Activated naive CD8-positive, alpha-beta T cell treated with anti-CD3 and anti-CD28 coated beads for 36 hours (primary cell): ENCODE data around the gene SCAPER. TPM values are rescaled to one million over a fixed set of nuclear protein-coding genes. Genes with fewer than 3 reads are reported as not detected.

Experiments used
- DNase-seq: peaks from one replicate; pipeline ENCODE4 v3.0.0; 2021
- H3K27ac Mint-ChIP-seq: one replicate; pipeline ENCODE4 v1.8.0; 2022; ENCODE audit warnings: mild to moderate bottlenecking, moderate library complexity, mixed read lengths
- H3K27me3 Mint-ChIP-seq: one replicate; pipeline ENCODE4 v1.8.0; 2022; ENCODE audit warnings: mild to moderate bottlenecking, mixed read lengths
- H3K36me3 Mint-ChIP-seq: one replicate; pipeline ENCODE4 v1.8.0; 2021; ENCODE audit warnings: mild to moderate bottlenecking, mixed read lengths
- H3K4me1 Mint-ChIP-seq: one replicate; pipeline ENCODE4 v1.8.0; 2021; ENCODE audit warnings: mixed read lengths
- H3K4me3 Mint-ChIP-seq: one replicate; pipeline ENCODE4 v1.8.0; 2022; ENCODE audit warnings: mild to moderate bottlenecking, moderate library complexity, mixed read lengths
- H3K9me3 Mint-ChIP-seq: one replicate; pipeline ENCODE4 v1.8.0; 2022; ENCODE audit warnings: mixed read lengths
- total RNA-seq, 2 experiments: library from RNA; stranded (reverse); gene quantifications; one replicate each; pipeline ENCODE4 v1.2.3, GENCODE V29; 2021

Gene SCAPER
- total RNA-seq, 2 experiments from 2014 or later, result 20.8 to 21.3 TPM

DNA sequence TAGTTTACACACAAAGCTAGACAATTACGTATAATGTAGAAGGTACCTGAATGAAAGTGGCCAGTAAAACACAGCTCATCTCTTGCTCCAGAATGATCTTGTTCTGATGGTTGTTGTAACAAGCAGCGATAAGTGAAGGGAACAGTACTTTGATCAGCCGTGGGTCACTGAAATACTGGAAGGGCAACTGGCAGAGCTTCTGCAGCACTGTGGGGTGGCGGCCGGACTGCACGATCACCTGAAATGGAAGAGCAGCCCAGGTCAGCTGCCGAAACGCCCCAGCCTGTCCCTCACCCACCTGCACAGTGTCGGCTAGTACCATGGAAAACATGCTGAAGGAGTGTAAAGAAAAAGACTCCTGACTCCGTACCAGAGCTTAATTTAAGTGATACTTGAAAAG, 551.2 kb downstream of the SCAPER start:
- Mint-ChIP-seq H3K27me3 (peaks cover under 1% of the 10 kb centered on the region), H3K9me3 (no peaks in the 10 kb centered on the region), H3K36me3 (peaks cover 9% of the 10 kb centered on the region), H3K4me3 (no peak overlapping the region), H3K4me1 (peaks cover 3% of the 10 kb centered on the region), H3K27ac (no peak overlapping the region)
- DNase-seq, result no peak

GRCh38 chr15:76353023-76353577, 552.0 kb downstream of the SCAPER start:
- DNase-seq, result no peak

DNA sequence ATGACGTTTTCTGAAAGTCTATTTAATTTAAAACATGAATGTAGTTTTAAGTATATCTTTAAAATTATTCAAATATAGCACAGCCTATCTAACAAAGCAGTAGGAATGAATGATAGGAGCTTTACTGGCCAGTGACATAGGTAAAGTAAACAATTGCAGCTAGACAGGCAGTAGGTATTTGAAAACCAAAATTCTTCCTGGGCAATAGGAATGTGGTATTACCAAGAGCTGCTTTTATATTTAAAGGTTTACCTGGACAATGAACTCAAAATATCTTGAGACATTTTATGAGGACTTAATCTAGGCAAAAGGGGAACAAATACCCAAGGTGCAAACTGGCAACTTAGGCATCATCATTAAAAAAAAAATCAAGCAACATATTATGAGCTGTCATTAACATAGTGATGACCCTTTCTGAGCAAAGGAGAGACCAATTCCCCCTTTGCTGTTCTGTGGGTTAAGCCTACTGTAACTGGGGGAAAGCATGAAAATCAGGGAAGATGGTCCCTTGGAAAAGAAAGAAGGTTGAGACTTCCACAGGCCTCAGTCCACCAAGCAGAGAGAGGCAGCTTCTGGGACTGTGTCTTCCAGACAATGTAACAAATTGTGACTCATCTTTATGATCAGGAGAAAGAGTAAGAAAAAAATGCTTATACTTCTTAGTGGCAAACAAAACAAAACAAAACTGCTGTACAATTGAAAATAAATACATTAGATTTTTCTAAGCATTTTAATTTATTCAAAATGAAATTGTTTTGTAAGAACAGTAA, 555.7 kb downstream of the SCAPER start:
- Mint-ChIP-seq H3K27me3 (peaks cover 39% of the 10 kb centered on the region), H3K27ac (no peak overlapping the region), H3K9me3 (no peaks in the 10 kb centered on the region), H3K4me1 (peaks cover 14% of the 10 kb centered on the region), H3K4me3 (no peak overlapping the region), H3K36me3 (peaks cover 16% of the 10 kb centered on the region)
- no peak for DNase-seq

More at GRCh38 chr15:76353023-76353577, 552.0 kb downstream of the SCAPER start:
- Mint-ChIP-seq H3K9me3 (no peaks in the 10 kb centered on the region), H3K27me3 (peaks cover 9% of the 10 kb centered on the region), H3K4me1 (peaks cover 3% of the 10 kb centered on the region), H3K4me3 (no peak overlapping the region), H3K27ac (no peak overlapping the region), H3K36me3 (peaks cover 12% of the 10 kb centered on the region)

DNA sequence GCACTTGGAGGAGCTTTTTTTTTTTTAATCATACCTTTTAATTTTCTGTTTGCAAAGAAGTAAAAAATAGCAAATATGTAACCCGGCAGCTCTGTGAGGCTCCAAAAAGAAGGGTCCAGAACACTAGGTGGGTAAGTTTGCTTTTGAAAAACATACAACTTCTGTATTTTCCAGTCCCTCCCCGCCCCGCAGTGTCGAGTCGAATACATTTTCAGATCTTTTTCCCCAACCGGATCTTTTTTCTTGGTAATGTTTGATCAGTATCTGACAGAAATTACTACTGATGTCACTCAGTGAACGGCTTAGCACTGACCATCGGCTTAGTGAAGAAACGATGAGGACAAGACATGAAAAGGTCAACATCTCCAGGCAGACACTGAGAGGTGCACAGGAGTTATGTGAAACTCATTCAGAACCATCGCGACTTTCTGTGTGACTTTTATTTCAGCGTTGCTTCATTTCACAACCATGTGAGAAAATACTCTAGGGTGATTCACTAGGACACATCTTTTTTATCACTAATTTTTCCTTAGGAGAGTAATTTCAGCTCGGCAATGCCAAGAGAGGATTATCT, 557.6 kb downstream of the SCAPER start:
- no peak overlapping the region for H3K27ac Mint-ChIP-seq
- DNase-seq, result no peak
- H3K36me3 Mint-ChIP-seq, result peaks cover 13% of the 10 kb centered on the region
- no peak overlapping the region for H3K4me3 Mint-ChIP-seq
- peaks cover 55% of the 10 kb centered on the region for H3K27me3 Mint-ChIP-seq
- H3K9me3 Mint-ChIP-seq, result no peaks in the 10 kb centered on the region
- H3K4me1 Mint-ChIP-seq, result peaks cover 15% of the 10 kb centered on the region

- peaks cover 60% of the 10 kb centered on the region for H3K27me3 Mint-ChIP-seq
- no peak overlapping the region for H3K4me3 Mint-ChIP-seq
- H3K27ac Mint-ChIP-seq, result no peak overlapping the region
- DNase-seq, result no peak
- no peaks in the 10 kb centered on the region for H3K9me3 Mint-ChIP-seq
- H3K4me1 Mint-ChIP-seq, result peaks cover 19% of the 10 kb centered on the region
- peaks cover 10% of the 10 kb centered on the region for H3K36me3 Mint-ChIP-seq
Observed at GRCh38 chr15:76346669-76347481, 558.3 kb downstream of the SCAPER start.

DNA sequence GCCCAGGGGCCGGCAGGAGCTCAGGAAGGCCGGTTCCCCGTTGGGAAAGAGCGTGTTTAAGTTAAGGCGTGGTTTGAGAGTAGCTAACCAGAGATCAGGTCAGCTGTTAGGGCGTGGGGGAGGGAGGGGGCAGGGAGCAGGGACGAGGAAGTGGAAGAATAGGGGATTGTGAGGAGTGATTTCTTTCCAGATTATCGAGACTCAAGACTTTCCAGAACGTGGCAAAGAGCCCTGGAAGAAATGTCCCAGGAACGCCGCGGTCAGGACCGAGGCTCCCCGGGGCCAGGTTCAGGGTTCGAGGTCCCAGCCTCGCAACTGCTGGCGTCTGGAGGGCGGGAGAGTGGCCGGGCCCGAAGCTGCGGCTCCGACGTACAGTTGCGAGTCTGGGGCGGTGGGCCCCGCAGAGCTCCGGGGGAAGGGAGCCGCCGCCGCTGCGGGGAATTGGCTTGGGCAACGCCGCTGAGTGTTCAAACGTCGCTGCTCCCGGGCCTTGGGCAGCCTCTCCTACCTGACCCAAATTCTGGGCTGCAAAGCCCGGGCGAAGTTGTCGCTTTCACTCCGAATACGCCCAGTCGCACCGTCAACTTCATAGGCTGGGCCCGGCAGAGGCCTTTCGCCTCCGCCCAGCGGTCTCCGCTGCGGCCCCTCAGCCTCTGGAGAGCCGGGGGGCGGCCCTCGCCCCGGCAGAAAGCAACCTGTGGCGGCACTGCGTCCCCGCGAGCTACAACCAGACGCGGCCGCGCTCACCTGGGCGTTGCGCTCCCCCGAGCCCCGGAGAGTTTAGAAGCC, 559.1 kb downstream of the SCAPER start:
- Mint-ChIP-seq H3K36me3 (peaks cover 10% of the 10 kb centered on the region), H3K27me3 (peaks cover 68% of the 10 kb centered on the region), H3K9me3 (no peaks in the 10 kb centered on the region), H3K27ac (no peak overlapping the region), H3K4me3 (peak overlapping the region; percentile 60), H3K4me1 (peaks cover 24% of the 10 kb centered on the region)
- DNase-seq, result no peak

DNA sequence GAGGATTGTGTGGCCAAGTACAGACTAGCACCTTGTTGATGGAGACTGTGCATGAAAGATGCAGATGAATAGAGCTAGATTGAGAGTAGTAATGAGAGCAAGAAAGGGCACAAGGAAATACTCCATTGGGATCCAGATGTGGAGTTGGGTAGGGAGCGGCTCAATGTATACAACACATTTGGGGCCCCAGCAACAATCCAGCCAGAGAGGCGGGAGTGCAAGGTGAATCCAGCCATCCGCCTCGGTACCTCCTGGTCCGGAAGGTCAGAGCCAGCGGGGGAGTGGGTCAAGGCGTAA, 559.6 kb downstream of the SCAPER start:
- Mint-ChIP-seq H3K9me3 (no peaks in the 10 kb centered on the region), H3K36me3 (peaks cover 10% of the 10 kb centered on the region), H3K27ac (no peak overlapping the region), H3K27me3 (peaks cover 73% of the 10 kb centered on the region), H3K4me1 (peaks cover 28% of the 10 kb centered on the region), H3K4me3 (peak overlapping the region; percentile 60)
- DNase-seq, result no peak

GRCh38 chr15:76344893-76345582, 560.1 kb downstream of the SCAPER start:
- H3K9me3 Mint-ChIP-seq, result no peaks in the 10 kb centered on the region
- H3K4me1 Mint-ChIP-seq, result peaks cover 28% of the 10 kb centered on the region
- H3K4me3 Mint-ChIP-seq, result peak overlapping the region; percentile 60
- DNase-seq, result no peak
- peaks cover 10% of the 10 kb centered on the region for H3K36me3 Mint-ChIP-seq
- no peak overlapping the region for H3K27ac Mint-ChIP-seq
- peaks cover 78% of the 10 kb centered on the region for H3K27me3 Mint-ChIP-seq

DNA sequence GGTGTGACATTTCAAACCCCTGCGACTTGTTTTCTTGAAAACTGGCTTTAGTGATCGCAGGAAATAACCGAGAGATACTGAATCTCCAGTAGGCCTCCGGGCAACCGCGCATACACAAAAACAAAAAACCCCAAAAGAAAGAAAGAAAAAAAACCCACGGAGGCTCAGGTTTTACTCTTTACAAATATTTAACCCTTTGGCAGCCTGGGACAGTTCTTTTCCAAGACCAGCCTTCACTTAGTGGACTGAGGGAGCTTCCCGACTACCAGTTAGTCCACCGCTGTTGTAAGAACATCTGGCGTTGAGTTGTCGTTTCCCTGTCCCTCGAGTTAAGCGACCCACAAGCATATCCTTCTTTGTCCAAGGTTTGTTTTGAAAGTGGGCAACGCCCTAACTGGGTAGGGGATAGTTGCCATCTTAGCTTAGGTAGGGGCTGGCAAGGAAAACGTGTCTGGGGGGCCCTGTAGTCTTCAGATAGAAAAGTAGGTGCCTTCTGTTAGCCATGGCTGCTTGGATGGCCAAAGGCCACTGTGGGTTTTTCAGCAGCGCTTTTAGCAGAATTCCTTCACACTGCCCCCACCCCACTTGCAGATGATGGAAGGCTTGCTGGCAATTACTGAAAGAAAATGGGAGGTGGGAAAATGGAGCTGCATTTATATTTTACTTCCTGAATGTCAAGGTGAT, 561.7 kb downstream of the SCAPER start:
- no peak overlapping the region for H3K27ac Mint-ChIP-seq
- H3K27me3 Mint-ChIP-seq, result peaks cover 89% of the 10 kb centered on the region
- peaks cover 41% of the 10 kb centered on the region for H3K4me1 Mint-ChIP-seq
- no peaks in the 10 kb centered on the region for H3K9me3 Mint-ChIP-seq
- H3K36me3 Mint-ChIP-seq, result peaks cover 10% of the 10 kb centered on the region
- no peak for DNase-seq
- H3K4me3 Mint-ChIP-seq, result no peak overlapping the region

DNA sequence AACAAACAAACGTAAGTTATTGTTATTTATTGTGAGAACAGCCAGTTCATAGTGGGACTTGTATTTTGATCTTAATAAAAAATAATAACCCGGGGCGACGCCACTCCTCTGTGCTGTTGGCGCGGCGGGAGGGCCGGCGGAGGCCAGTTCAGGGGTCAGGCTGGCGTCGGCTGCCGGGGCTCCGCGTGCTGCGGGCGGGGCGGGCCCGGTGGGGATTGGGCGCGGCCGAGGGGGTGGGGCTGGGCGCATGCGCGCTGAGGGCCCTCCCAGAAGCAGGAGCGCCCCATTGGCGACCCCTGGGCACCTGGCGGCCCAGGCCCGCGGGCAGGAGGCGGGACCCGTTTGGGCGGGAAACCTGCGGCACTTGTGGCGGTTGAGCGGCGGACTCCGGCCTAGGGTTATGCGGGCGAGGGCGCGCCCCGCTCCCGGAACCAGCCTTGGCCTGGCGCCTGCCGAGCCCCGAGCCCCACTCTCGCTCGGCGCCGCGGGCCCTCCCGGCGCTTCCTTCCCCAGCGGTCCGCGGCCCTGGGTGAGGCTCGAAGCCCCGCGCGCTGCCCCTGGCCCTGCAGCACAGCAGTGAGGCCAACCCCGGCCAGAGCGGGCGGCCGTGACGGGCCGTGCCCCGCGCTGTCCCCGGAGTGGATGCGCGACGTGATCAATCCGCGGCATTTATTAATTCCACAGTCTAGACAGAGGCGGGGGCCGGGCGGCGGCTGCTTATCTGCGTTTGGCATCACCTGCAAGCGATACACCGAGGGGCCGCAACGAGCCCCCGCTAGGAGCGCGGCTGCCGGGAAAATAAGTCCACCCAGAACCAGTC, 562.5 kb downstream of the SCAPER start:
- no peak overlapping the region for H3K27ac Mint-ChIP-seq
- H3K4me1 Mint-ChIP-seq, result peaks cover 41% of the 10 kb centered on the region
- DNase-seq, result no peak
- H3K9me3 Mint-ChIP-seq, result no peaks in the 10 kb centered on the region
- H3K4me3 Mint-ChIP-seq, result no peak overlapping the region
- peaks cover 85% of the 10 kb centered on the region for H3K27me3 Mint-ChIP-seq
- H3K36me3 Mint-ChIP-seq, result peaks cover 2% of the 10 kb centered on the region

GRCh38 chr15:76342058-76342381, 563.1 kb downstream of the SCAPER start:
- peaks cover 46% of the 10 kb centered on the region for H3K4me1 Mint-ChIP-seq
- H3K27ac Mint-ChIP-seq, result no peak overlapping the region
- H3K4me3 Mint-ChIP-seq, result peak overlapping the region; percentile 58
- H3K9me3 Mint-ChIP-seq, result no peaks in the 10 kb centered on the region
- peaks cover 87% of the 10 kb centered on the region for H3K27me3 Mint-ChIP-seq
- DNase-seq, result no peak
- H3K36me3 Mint-ChIP-seq, result no peaks in the 10 kb centered on the region

DNA sequence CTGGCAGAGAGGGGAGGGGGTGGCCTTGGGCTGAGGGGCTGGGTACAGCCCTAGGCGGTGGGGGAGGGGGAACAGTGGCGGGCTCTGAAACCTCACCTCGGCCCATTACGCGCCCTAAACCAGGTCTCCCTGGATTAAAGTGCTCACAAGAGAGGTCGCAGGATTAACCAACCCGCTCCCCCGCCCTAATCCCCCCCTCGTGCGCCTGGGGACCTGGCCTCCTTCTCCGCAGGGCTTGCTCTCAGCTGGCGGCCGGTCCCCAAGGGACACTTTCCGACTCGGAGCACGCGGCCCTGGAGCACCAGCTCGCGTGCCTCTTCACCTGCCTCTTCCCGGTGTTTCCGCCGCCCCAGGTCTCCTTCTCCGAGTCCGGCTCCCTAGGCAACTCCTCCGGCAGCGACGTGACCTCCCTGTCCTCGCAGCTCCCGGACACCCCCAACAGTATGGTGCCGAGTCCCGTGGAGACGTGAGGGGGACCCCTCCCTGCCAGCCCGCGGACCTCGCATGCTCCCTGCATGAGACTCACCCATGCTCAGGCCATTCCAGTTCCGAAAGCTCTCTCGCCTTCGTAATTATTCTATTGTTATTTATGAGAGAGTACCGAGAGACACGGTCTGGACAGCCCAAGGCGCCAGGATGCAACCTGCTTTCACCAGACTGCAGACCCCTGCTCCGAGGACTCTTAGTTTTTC, 563.6 kb downstream of the SCAPER start:
- Mint-ChIP-seq H3K4me1 (peaks cover 51% of the 10 kb centered on the region), H3K9me3 (no peaks in the 10 kb centered on the region), H3K27ac (no peak overlapping the region), H3K36me3 (no peaks in the 10 kb centered on the region), H3K27me3 (peaks cover 88% of the 10 kb centered on the region), H3K4me3 (peak overlapping the region; percentile 87)
- no peak for DNase-seq
